Loucy (cell line): ENCODE measurements around the gene TRAP1.

Source experiments
- H2AFZ ChIP-seq: fragments of 200-600 bp; sonication (generic); 2 replicates; pipeline ENCODE4 v1.6.0; 2016; ENCODE audit warnings: antibody characterized with exemption, mild to moderate bottlenecking, low read length, moderate library complexity
- H3F3A ChIP-seq: fragments of 200-600 bp; 2 replicates; pipeline ENCODE4 v1.6.0; 2016; ENCODE audit warnings: antibody characterized with exemption, low read depth, mild to moderate bottlenecking
- H3K27me3 ChIP-seq: fragments of 200-600 bp; sonication (generic); 2 replicates; pipeline ENCODE4 v1.6.1; 2014; ENCODE audit warnings: low read length, mild to moderate bottlenecking; ENCODE audit not compliant: insufficient read depth, poor library complexity, severe bottlenecking
- H3K36me3 ChIP-seq: fragments of 200-600 bp; sonication (generic); 2 replicates; pipeline ENCODE4 v1.6.1; 2016; ENCODE audit warnings: low read length; ENCODE audit not compliant: insufficient read depth
- H3K4me1 ChIP-seq: fragments of 200-600 bp; sonication (generic); 2 replicates; pipeline ENCODE4 v1.5.1; 2014; ENCODE audit warnings: low read length, mild to moderate bottlenecking; ENCODE audit not compliant: insufficient read depth, poor library complexity, severe bottlenecking
- H3K4me2 ChIP-seq: fragments of 200-600 bp; sonication (generic); 2 replicates; pipeline ENCODE4 v1.6.0; 2014; ENCODE audit warnings: antibody characterized with exemption, low read length, low read depth, mild to moderate bottlenecking; ENCODE audit not compliant: poor library complexity, severe bottlenecking
- H3K4me3 ChIP-seq: fragments of 200-600 bp; sonication (generic); 2 replicates; pipeline ENCODE4 v1.5.1; 2014; ENCODE audit warnings: low read length, mild to moderate bottlenecking, mixed read lengths; ENCODE audit not compliant: poor library complexity, severe bottlenecking
- H3K79me2 ChIP-seq: fragments of 200-600 bp; sonication (generic); 2 replicates; pipeline ENCODE4 v1.6.1; 2014; ENCODE audit warnings: low read length; ENCODE audit not compliant: insufficient read depth
- H3K9ac ChIP-seq: fragments of 200-600 bp; sonication (generic); 2 replicates; pipeline ENCODE4 v1.6.0; 2014; ENCODE audit warnings: mild to moderate bottlenecking, low read depth, low read length, moderate library complexity; ENCODE audit not compliant: poor library complexity, severe bottlenecking
- H3K9me2 ChIP-seq: fragments of 200-600 bp; sonication (generic); replicated peaks from 2 replicates; pipeline ENCODE4 v1.6.1; 2016; ENCODE audit warnings: low read depth, low read length, mixed read lengths
- H3K9me3 ChIP-seq: fragments of 200-600 bp; sonication (generic); 2 replicates; pipeline ENCODE4 v1.6.1; 2014; ENCODE audit warnings: mild to moderate bottlenecking, antibody characterized with exemption, low read length, low read depth; ENCODE audit not compliant: insufficient read depth
- H4K20me1 ChIP-seq: fragments of 200-600 bp; sonication (generic); 2 replicates; pipeline ENCODE4 v1.6.0; 2014; ENCODE audit warnings: antibody characterized with exemption, low read length, mild to moderate bottlenecking; ENCODE audit not compliant: insufficient read depth, poor library complexity, severe bottlenecking
- EZH2phosphoT487 ChIP-seq: fragments of 200-600 bp; IDR thresholded peaks from 2 replicates; pipeline ENCODE4 v1.6.1; 2018; ENCODE audit warnings: antibody characterized with exemption, mild to moderate bottlenecking, moderate library complexity, borderline replicate concordance
- TF ChIP-seq, protein P1 (sequence below): fragments of 200-600 bp; sonication (generic); conservative IDR thresholded peaks from 2 replicates; pipeline ENCODE4 v1.5.1; 2014; ENCODE audit warnings: mild to moderate bottlenecking, antibody characterized with exemption, low read length

TRAP1 gene

GRCh38 chr16:3608069-3608468 lies 109.3 kb downstream of the TRAP1 start:
- peaks cover 19% of the 10 kb centered on the region for H3K4me1 ChIP-seq
- no peak overlapping the region for H3K9ac ChIP-seq
- no peak overlapping the region for H2AFZ ChIP-seq
- no peaks in the 10 kb centered on the region for H3K36me3 ChIP-seq
- no peaks in the 10 kb centered on the region for H3K27me3 ChIP-seq
- H3K9me2 ChIP-seq = no peaks in the 10 kb centered on the region
- H3K79me2 ChIP-seq = peaks cover 25% of the 10 kb centered on the region
- no peaks in the 10 kb centered on the region for H4K20me1 ChIP-seq
- H3K4me2 ChIP-seq = peak overlapping the region; percentile 27
- no peaks in the 10 kb centered on the region for H3K9me3 ChIP-seq
- no peak for TF ChIP-seq EZH2phosphoT487
- TF ChIP-seq, protein P1, sequence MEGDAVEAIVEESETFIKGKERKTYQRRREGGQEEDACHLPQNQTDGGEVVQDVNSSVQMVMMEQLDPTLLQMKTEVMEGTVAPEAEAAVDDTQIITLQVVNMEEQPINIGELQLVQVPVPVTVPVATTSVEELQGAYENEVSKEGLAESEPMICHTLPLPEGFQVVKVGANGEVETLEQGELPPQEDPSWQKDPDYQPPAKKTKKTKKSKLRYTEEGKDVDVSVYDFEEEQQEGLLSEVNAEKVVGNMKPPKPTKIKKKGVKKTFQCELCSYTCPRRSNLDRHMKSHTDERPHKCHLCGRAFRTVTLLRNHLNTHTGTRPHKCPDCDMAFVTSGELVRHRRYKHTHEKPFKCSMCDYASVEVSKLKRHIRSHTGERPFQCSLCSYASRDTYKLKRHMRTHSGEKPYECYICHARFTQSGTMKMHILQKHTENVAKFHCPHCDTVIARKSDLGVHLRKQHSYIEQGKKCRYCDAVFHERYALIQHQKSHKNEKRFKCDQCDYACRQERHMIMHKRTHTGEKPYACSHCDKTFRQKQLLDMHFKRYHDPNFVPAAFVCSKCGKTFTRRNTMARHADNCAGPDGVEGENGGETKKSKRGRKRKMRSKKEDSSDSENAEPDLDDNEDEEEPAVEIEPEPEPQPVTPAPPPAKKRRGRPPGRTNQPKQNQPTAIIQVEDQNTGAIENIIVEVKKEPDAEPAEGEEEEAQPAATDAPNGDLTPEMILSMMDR = no peak
- H3F3A ChIP-seq = peaks cover 2% of the 10 kb centered on the region; the same call in 1 of the 2 replicates
- no peak overlapping the region for H3K4me3 ChIP-seq
